GM21526 (cell line): ENCODE results near the gene PIN1.

Experiments used
- ATAC-seq: cut with Tn5 transposase; IDR thresholded peaks from one replicate; pipeline ENCODE4 v1.9.1; 2021; ENCODE audit warnings: moderate library complexity; ENCODE audit not compliant: unreplicated experiment, low FRiP score

The PIN1 gene

GRCh38 chr19:9878511-9879196, 43.5 kb downstream of the PIN1 start:
- no peak for ATAC-seq

GRCh38 chr19:9881720-9882119, 46.6 kb downstream of the PIN1 start:
- ATAC-seq, result no peak

- no peak for ATAC-seq
These were observed 48.2 kb downstream of the PIN1 start for GRCh38 chr19:9883231-9883758.

GRCh38 chr19:9883764-9884163, 48.6 kb downstream of the PIN1 start:
- ATAC-seq, result no peak

GRCh38 chr19:9885077-9885552, 50.0 kb downstream of the PIN1 start:
- no peak for ATAC-seq

- no peak for ATAC-seq
These were observed 56.7 kb downstream of the PIN1 start for GRCh38 chr19:9891609-9892373.
